Gastrocnemius medialis (tissue), 4 donors: Measurements from ENCODE around the gene RPS6KA1. TPM values are rescaled to one million over a fixed set of nuclear protein-coding genes. Genes with fewer than 3 reads are reported as not detected.

Experiments used
- ATAC-seq, 2 donors: fragments of 150-250 bp; one replicate each; pipeline ENCODE4 v1.9.1; 2016
- DNase-seq, 2 donors: peaks; one replicate each; pipeline ENCODE4 v3.0.0-alpha.2; 2019
- H3K27ac ChIP-seq, 4 donors: fragments of 200-600 bp; sonication (generic); 1 replicate in 1 of 4; 2 replicates in 3 of 4; pipeline ENCODE4 v1.5.1; 2016 to 2018; ENCODE audit warnings: mild to moderate bottlenecking in 2 of 4, moderate library complexity in 1 of 4
- H3K27me3 ChIP-seq, 3 donors: fragments of 200-600 bp; sonication (generic) in 2 of 3; 1 replicate in 1 of 3; 2 replicates in 2 of 3; pipeline versions ENCODE4 v1.5.1 to v1.6.0; 2016 to 2019; ENCODE audit warnings: mild to moderate bottlenecking in 1 of 3, moderate library complexity in 1 of 3
- H3K36me3 ChIP-seq, 2 donors: fragments of 200-600 bp; sonication (generic) in 1 of 2; one replicate each; pipeline ENCODE4 v1.5.1; 2017 to 2018
- H3K4me1 ChIP-seq, 2 donors: fragments of 200-600 bp; sonication (generic) in 1 of 2; one replicate each; pipeline ENCODE4 v1.5.1; 2016 to 2017; ENCODE audit warnings: mild to moderate bottlenecking in 2 of 2
- H3K4me3 ChIP-seq, 4 donors: fragments of 200-600 bp; sonication (generic) in 3 of 4; 1 replicate in 1 of 4; 2 replicates in 3 of 4; pipeline ENCODE4 v1.5.1; 2016 to 2019; ENCODE audit warnings: mild to moderate bottlenecking in 2 of 4
- H3K9me3 ChIP-seq, 3 donors: fragments of 200-600 bp; sonication (generic) in 2 of 3; 1 replicate in 1 of 3; 2 replicates in 2 of 3; pipeline ENCODE4 v1.5.1; 2016 to 2019
- CTCF ChIP-seq, 5 experiments: fragments of 450-650 bp in 3 of 5; fragments of 200-600 bp in 2 of 5; sonication (generic) in 2 of 5; IDR thresholded peaks in 4 of 5; conservative IDR thresholded peaks in 1 of 5; 1 replicate in 4 of 5; 2 replicates in 1 of 5; pipeline ENCODE4 v1.5.1; 2016 to 2019; ENCODE audit warnings: antibody characterized with exemption in 5 of 5, mild to moderate bottlenecking in 3 of 5, moderate library complexity in 3 of 5
- POLR2A ChIP-seq, 2 donors: fragments of 450-650 bp; IDR thresholded peaks; one replicate each; pipeline ENCODE4 v1.6.1; 2017; ENCODE audit warnings: antibody characterized with exemption in 2 of 2, mild to moderate bottlenecking in 2 of 2, moderate library complexity in 2 of 2
- in situ Hi-C, 4 donors: fragments of 200-750 bp; cut with MboI; loops; one replicate each; pipeline versions ENCODE4 v1.15.0 to v1.8.0; 2017; ENCODE audit warnings: low sequenced_read_pairs in 4 of 4
- intact Hi-C: fragments of 100-400 bp; cut with DNase I; formaldehyde crosslinking; loops from one replicate; pipeline ENCODE4 v1.15.1; 2023; ENCODE audit warnings: low total_unique reads
- total RNA-seq, 4 donors: library from RNA; depleted of rRNA; stranded (reverse); fragments of >200 nt; gene quantifications; one replicate each; pipeline versions ENCODE4 v1.1.0 to v1.2.3, GENCODE V29; 2016

The RPS6KA1 gene
- total RNA-seq, 4 donors from 2014 or later = 1.5 to 3.5 (median 3.0) TPM

- H3K27me3 ChIP-seq = no peaks in the 10 kb centered on the region
- no peaks in the 10 kb centered on the region for H3K4me1 ChIP-seq
- peak; percentile 47 to 69 for DNase-seq
- H3K9me3 ChIP-seq = no peaks in the 10 kb centered on the region
- no peaks in the 10 kb centered on the region for H3K36me3 ChIP-seq
- no peak overlapping the region for H3K4me3 ChIP-seq
- intact Hi-C loops (no loop called here), in situ Hi-C loops (no loop called here)
- peak overlapping the region in 2 of 4 donors; percentile 34 to 46 for H3K27ac ChIP-seq
- TF ChIP-seq CTCF (IDR thresholded peaks at IDR 0.05 in 4 of 5, conservative IDR thresholded peaks at IDR 0.05 in 1 of 5) (peak in 1 of 5 experiments; percentile 12), POLR2A (IDR thresholded peaks at IDR 0.05) (peak in 1 of 2 donors; percentile 27)
- ATAC-seq = peak; percentile 28 to 53
These were observed 12.5 kb downstream of the RPS6KA1 start for GRCh38 chr1:26541816-26542711.

DNA sequence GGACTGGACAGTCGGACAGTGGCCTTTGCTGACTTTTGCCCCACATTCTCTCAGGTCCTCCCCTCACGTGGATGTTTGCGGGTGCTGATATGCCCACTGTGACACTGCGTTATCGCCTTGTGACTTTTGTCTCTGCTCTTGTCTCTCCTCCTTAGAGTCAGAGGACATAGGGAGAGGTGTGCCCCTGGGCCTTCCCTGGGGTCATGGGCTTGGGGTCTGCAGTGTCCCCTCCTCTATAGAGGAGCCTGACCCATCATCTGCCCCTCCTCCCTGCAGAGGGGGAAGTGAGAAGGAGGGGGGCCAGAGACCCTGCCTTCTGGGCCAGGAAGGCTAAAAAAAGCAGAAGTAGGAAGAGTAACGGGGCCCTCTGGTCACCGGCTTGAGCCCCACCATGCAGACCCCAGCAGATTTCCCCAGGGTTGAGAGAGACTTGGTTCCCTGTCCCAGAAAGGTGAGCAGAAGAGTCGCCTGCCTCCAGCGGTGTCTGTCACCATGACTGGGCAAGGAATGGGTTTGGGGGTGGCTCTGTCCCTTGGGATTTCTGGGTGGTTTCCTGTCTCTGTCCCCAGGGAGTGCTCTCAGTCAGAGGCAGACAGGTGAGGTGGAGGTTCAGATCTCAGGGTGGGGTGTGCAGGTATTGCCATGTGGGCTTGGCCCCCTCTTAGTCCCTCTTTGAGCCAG is 13.3 kb downstream of the RPS6KA1 start:
- Histone ChIP-seq H3K27me3 (no peaks in the 10 kb centered on the region), H3K36me3 (no peaks in the 10 kb centered on the region), H3K9me3 (no peaks in the 10 kb centered on the region), H3K4me1 (no peaks in the 10 kb centered on the region), H3K27ac (peak overlapping the region in 2 of 4 donors; percentile 13 to 34), H3K4me3 (no peak overlapping the region)
- no peak for DNase-seq
- ATAC-seq = no peak
- TF ChIP-seq POLR2A (IDR thresholded peaks at IDR 0.05) = no peak
- no peak for TF ChIP-seq CTCF (IDR thresholded peaks at IDR 0.05 in 4 of 5, conservative IDR thresholded peaks at IDR 0.05 in 1 of 5)
- intact Hi-C loops (no loop called here), in situ Hi-C loops (no loop called here)

- intact Hi-C loops = no loop called here
- no peaks in the 10 kb centered on the region for H3K36me3 ChIP-seq
- ATAC-seq = no peak
- peak overlapping the region in 2 of 4 donors; percentile 13 to 34 for H3K27ac ChIP-seq
- H3K27me3 ChIP-seq = no peaks in the 10 kb centered on the region
- in situ Hi-C loops = no loop called here
- no peaks in the 10 kb centered on the region for H3K4me1 ChIP-seq
- no peak overlapping the region for H3K4me3 ChIP-seq
- TF ChIP-seq CTCF (IDR thresholded peaks at IDR 0.05 in 4 of 5, conservative IDR thresholded peaks at IDR 0.05 in 1 of 5) (no peak), POLR2A (IDR thresholded peaks at IDR 0.05) (no peak)
- no peak for DNase-seq
- no peaks in the 10 kb centered on the region for H3K9me3 ChIP-seq
These were observed 13.9 kb downstream of the RPS6KA1 start for GRCh38 chr1:26543462-26543861.

DNA sequence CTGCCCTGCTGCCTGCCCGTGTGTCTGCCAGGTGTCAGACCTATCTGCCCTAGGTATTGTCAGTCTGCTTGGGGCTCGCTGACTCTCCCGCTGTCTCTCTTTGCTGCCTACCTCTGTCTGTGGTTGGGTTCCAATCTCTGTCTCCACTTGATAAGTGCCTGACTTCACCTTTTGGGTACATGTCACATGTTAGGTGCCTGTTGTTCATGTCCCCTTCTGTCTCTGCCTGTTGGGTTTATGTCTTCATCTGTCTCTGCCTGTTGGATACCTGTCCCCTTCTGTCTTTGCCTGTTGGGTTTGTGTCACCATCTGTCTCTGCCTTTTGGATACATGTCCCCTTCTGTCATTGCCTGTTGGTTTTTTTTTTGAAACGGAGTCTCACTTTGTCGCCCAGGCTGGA is 14.6 kb downstream of the RPS6KA1 start:
- DNase-seq (no peak), ATAC-seq (no peak)
- TF ChIP-seq POLR2A (IDR thresholded peaks at IDR 0.05) = no peak
- no peak for TF ChIP-seq CTCF (IDR thresholded peaks at IDR 0.05 in 4 of 5, conservative IDR thresholded peaks at IDR 0.05 in 1 of 5)
- Histone ChIP-seq H3K27me3 (no peaks in the 10 kb centered on the region), H3K36me3 (no peaks in the 10 kb centered on the region), H3K4me1 (no peaks in the 10 kb centered on the region), H3K9me3 (no peaks in the 10 kb centered on the region), H3K4me3 (no peak overlapping the region), H3K27ac (no peak overlapping the region)
- intact Hi-C loops = no loop called here
- in situ Hi-C loops = no loop called here
